T-helper 1 cell treated with Interleukin-12 subunit alpha and Interleukin-12 subunit beta and Interleukin-4 antibody, amounts not matched to agents 30 ng/mL and 1 ng/mL, for 36 hours (primary cell): ENCODE results near the gene ZNF749. TPM values are rescaled to one million over a fixed set of nuclear protein-coding genes. Genes with fewer than 3 reads are reported as not detected.

Experiments used
- intact Hi-C: fragments of 100-400 bp; cut with micrococcal nuclease; formaldehyde crosslinking; loops from one replicate; pipeline ENCODE4 v1.15.1; 2024
- total RNA-seq: library from RNA; stranded (reverse); gene quantifications from 2 replicates; pipeline ENCODE4 v1.2.3, GENCODE V29; 2022

Gene ZNF749
- total RNA-seq, 1 donor from 2014 or later: 13.1 TPM

DNA sequence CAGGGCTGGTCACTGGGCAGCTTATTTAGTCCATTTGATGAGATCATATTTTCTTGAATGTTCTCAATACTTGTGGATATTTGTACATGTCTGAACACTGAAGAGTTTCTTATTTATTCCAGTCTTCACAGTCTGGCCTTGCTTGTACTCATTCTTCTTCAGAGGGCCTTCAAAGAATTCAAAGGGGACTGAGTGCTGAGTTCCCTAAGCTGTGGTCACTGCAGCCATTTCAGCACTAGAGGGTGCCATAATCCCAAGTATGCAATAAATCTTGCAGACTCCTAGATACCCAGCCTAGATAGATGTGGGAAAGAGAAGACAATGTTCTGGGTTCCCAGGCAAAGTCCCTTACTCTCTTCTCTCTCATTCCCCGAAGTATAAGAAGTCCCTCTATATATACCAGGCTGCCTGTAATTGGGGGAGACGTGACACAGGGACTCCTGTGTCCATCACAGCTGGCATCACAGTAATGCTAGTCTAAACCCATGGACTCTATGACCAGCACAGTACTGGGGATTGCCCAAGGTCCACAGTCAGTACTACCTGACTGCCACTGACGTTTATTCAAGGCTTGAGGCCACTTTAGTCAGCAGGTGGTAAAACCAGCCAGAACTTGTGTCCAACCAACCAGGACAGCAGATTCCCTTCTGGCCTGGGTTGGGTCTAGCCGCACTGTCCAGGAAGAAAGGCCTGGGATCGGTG lies 30.7 kb downstream of the ZNF749 start:
- intact Hi-C loops: loop anchor here (1.0 kb wide), 3 partner anchors 437 to 1053 kb away; partner anchors contain the start of gene ZBTB45

DNA sequence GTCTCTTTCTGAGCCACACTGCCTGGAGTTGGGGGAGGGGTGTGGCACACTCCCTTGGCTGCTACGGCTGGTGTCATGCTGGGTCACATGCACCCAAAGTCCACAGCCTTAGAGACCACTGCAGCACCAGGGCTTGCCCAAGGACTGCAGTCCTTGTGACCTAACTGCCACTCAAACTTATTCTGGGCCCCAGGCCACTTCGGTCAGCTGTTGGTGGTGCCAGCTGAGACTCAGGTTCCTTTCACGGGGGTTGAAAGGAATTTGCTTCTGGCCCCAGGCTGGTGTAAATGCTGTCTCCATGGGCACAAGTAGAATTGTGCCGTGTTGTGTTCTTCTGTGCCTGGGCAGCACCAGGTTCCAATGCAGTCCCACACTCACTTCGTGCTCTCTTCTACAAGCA lies 31.4 kb downstream of the ZNF749 start:
- intact Hi-C loops: no loop called here

GRCh38 chr19:57473646-57474045 lies 38.5 kb downstream of the ZNF749 start:
- intact Hi-C loops: no loop called here

GRCh38 chr19:57477191-57478008 lies 42.3 kb downstream of the ZNF749 start, which contains the start of gene ZNF772:
TSS of gene ZNF772 (minus strand) at chr19:57477566. CDS start at chr19:57477309, 257 bp downstream.
- intact Hi-C loops: loop anchor here (1.0 to 5.0 kb wide), 14 partner anchors 10 to 827 kb away; partner anchors contain the start of genes ERVK3-1, TRAPPC2B, ZNF17 and ZNF329

- intact Hi-C loops: loop anchor here (1.0 to 5.0 kb wide), 15 partner anchors 10 to 515 kb away; partner anchors contain the start of genes ZNF134, ZNF17, ZNF211 and ZNF416
Measured at GRCh38 chr19:57487477-57488298, 52.6 kb downstream of the ZNF749 start, which contains the start of gene ZNF419. TSS of gene ZNF419 (plus strand) at chr19:57487750. CDS start at chr19:57487951, 201 bp downstream.

DNA sequence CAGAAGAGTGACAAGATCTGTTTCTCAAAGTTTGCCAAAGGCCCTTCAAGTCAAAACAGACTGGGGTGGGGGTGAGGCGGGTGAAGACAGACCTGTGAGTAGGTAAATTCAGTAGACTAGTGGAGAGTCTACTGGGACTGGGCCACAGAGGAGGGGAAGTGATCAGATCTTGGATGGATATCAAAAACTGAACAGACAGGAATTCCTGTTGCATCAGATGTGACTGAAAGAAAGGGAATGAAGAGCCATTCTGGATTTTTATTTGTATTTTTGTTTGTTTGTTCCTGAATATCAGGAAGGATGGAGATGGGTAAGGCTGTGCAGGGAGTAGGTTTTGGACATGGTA lies 53.1 kb downstream of the ZNF749 start:
- intact Hi-C loops: loop anchor here (5.0 kb wide), 1 partner anchor 514 kb away; the partner anchor contains the start of gene ZNF606

Other genes starting within 250 kb of the ZNF749 start
- gene ZNF264, start 243.8 kb upstream of the ZNF749 start, total RNA-seq: 28.5 and 33.6 TPM in 2 replicates
- 0.32 and 0.42 TPM in 2 replicates for gene AURKC, start 204.3 kb upstream of the ZNF749 start, total RNA-seq
- gene ZNF805, start 194.7 kb upstream of the ZNF749 start, total RNA-seq: 9.4 and 10.9 TPM in 2 replicates
- gene ZNF460, start 154.8 kb upstream of the ZNF749 start, total RNA-seq: 42.0 and 44.9 TPM in 2 replicates
- 7.8 and 8.5 TPM in 2 replicates for gene ZNF543, start 114.9 kb upstream of the ZNF749 start, total RNA-seq
- 8.5 and 9.7 TPM in 2 replicates for gene ZNF304, start 84.1 kb upstream of the ZNF749 start, total RNA-seq
- gene TRAPPC2B, start 71.8 kb upstream of the ZNF749 start, total RNA-seq: 6.4 and 6.8 TPM in 2 replicates
- gene ZNF547, start 71.8 kb upstream of the ZNF749 start, total RNA-seq: 2.0 and 3.9 TPM in 2 replicates
- gene ZNF548, start 45.5 kb upstream of the ZNF749 start, total RNA-seq: 23.7 and 24.5 TPM in 2 replicates
- gene ZNF17, start 24.2 kb upstream of the ZNF749 start, total RNA-seq: 13.6 and 15.0 TPM in 2 replicates
- 0.17 and 0.20 TPM in 2 replicates for gene VN1R1, start 21.8 kb downstream of the ZNF749 start, total RNA-seq
- 3.3 and 4.5 TPM in 2 replicates for gene ZNF772, start 42.2 kb downstream of the ZNF749 start, total RNA-seq
- gene ZNF419, start 52.4 kb downstream of the ZNF749 start, total RNA-seq: 8.0 and 10.0 TPM in 2 replicates
- 9.6 and 10.0 TPM in 2 replicates for gene ZNF773, start 64.6 kb downstream of the ZNF749 start, total RNA-seq
- 6.1 and 7.8 TPM in 2 replicates for gene ZNF549, start 92.0 kb downstream of the ZNF749 start, total RNA-seq
- 7.7 and 9.3 TPM in 2 replicates for gene ZNF550, start 124.5 kb downstream of the ZNF749 start, total RNA-seq
- 6.1 and 6.4 TPM in 2 replicates for gene ZNF416, start 143.6 kb downstream of the ZNF749 start, total RNA-seq
- gene ZIK1, start 148.8 kb downstream of the ZNF749 start, total RNA-seq: 5.5 and 7.0 TPM in 2 replicates
- 6.6 and 6.8 TPM in 2 replicates for gene ZNF530, start 164.6 kb downstream of the ZNF749 start, total RNA-seq
- gene ZNF134, start 178.9 kb downstream of the ZNF749 start, total RNA-seq: 13.9 and 18.5 TPM in 2 replicates
- 14.4 and 15.4 TPM in 2 replicates for gene ZNF211, start 197.8 kb downstream of the ZNF749 start, total RNA-seq
- gene ZSCAN4, start 233.6 kb downstream of the ZNF749 start, total RNA-seq: not detected in 2 replicates
- 10.0 and 12.8 TPM in 2 replicates for gene ZNF551, start 246.7 kb downstream of the ZNF749 start, total RNA-seq